H1 (cell line): ENCODE data around the gene TDRD6.

Experiments
- EP300 ChIP-seq, 2 experiments: IDR thresholded peaks; 1 replicate in 1 of 2; 2 replicates in 1 of 2; pipeline ENCODE4 v1.6.1; 2011 to 2012; ENCODE audit warnings: low read depth in 2 of 2, low read length in 2 of 2, mild to moderate bottlenecking in 2 of 2, borderline replicate concordance in 1 of 2, inconsistent platforms in 1 of 2, moderate library complexity in 1 of 2
- EZH2 ChIP-seq: fragments of 200-600 bp; sonication (generic); IDR thresholded peaks from 2 replicates; pipeline ENCODE4 v1.7.1; 2012; ENCODE audit warnings: low read depth, mild to moderate bottlenecking, moderate library complexity, low read length, inconsistent platforms; ENCODE audit not compliant: severe bottlenecking
- JUND ChIP-seq: IDR thresholded peaks from 2 replicates; pipeline ENCODE4 v1.6.1; 2011; ENCODE audit warnings: mild to moderate bottlenecking, improper control_type of control experiment, low read length
- POLR2A ChIP-seq, 2 experiments: IDR thresholded peaks; 1 replicate in 1 of 2; 2 replicates in 1 of 2; pipeline ENCODE4 v1.6.1; 2011; ENCODE audit warnings: low read depth in 2 of 2, low read length in 2 of 2, mild to moderate bottlenecking in 2 of 2; ENCODE audit errors: control extremely low read depth in 1 of 2
- POLR2AphosphoS5 ChIP-seq: IDR thresholded peaks from 2 replicates; pipeline ENCODE4 v1.6.1; 2011; ENCODE audit warnings: low read depth, low read length
- RFX5 ChIP-seq: IDR thresholded peaks from 2 replicates; pipeline ENCODE4 v1.6.1; 2011; ENCODE audit warnings: low read depth, low read length, improper control_type of control experiment, borderline replicate concordance

DNA sequence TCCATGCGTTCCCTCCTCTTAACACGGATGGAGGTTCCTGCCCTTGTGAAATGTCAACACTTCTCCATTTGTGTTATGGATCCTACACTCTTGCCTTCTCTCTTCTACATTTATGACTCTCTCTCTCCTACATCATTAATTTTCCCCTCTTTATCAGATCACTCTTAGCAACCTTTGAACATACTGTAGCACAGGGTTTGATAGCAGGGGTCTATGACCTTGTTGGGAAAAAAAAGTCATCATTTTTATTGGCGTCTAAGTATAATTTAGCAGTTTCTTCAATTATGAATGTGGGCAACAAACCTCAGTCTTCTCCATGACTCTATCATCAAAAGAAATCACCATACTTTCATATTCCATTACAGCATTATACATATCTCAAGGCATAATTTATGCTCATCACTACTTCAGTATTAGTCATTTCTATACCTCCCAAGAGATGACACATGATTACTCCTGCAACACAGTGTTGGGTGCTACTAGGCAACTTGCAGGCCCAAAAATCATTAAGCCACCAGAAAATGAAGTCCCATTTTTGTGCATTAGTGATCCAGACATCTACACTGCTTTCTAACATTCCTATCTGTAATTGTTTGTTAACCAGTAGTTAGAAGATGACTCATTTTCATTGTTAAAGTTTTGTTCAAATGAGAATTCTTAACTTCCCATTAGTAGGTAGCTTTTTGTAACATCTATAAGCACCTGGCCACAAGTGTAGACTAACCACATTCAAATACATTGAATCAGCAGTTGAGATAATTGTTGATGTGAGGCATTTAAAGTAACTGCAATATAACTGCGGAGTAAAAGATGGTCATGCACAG lies 44.5 kb upstream of the TDRD6 start:
- TF ChIP-seq JUND = no peak
- TF ChIP-seq POLR2A (IDR thresholded peaks at IDR 0.05; ENCODE audit: control extremely low read depth in 1 of 2, low read depth in 2 of 2, low read length in 2 of 2) = no peak
- TF ChIP-seq EP300 (IDR thresholded peaks at IDR 0.05; ENCODE audit: borderline replicate concordance in 1 of 2, low read depth in 2 of 2, low read length in 2 of 2) = no peak
- no peak for TF ChIP-seq POLR2AphosphoS5
- TF ChIP-seq EZH2 = no peak
- TF ChIP-seq RFX5 = no peak
